ENCODE data around the gene MCRIP2. TPM values are rescaled to one million over a fixed set of nuclear protein-coding genes. Genes with fewer than 3 reads are reported as not detected.
"Not testable (repeated sequence)": the region's sequence is repeated elsewhere in the genome, so short reads cannot be mapped to it uniquely, and the experiment has no call there.

Gene MCRIP2
- polyA plus RNA-seq (ENCODE audit: insufficient read length): 17.6 TPM

DNA sequence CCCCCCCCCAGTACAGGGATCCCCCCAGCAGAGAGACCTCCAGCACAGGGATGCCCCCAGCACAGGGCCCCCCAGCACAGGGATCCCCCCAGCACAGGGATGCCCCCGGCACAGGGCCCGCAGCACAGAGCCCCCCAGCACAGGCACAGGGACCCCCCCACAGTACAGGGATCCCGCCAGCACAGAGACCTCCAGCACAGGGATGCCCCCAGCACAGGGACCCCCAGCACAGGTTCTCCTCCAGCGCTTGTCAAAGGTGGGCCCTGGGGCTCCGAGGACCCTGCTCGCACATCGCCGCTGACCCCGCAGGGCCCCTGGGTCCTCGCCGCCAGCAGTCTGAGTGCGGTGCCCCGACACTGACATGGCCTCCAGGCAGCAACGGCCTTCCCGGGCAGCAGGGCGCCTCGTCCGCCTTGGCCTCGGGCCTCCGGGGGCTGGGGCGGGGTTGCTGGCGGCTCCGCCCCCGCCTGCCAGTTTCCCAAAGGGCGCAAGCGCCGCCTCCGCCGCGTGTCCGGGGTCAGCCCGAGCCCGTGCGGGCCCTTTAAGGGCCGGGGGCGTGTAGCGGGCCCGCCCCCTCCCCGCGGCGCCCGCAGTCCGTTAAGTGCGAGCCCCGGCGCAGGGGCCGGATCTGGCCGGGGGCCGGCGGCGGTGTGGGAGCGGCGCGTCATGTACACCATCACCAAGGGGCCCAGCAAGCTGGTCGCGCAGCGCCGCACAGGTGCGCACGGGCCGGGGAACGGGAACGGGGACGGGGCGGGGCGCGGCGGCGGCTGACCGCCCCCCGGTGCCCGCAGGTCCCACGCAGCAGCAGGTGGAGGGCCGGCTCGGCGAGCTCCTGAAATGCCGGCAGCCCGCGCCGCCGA lies at the start of gene MCRIP2:
TSS of gene MCRIP2 (plus strand) at position 503 of the 863 bp plus-strand sequence. CDS start at position 667, 164 bp downstream.
- DNase-seq: peak; percentile 63

GRCh38 chr16:591892-592517 lies 49.6 kb upstream of the MCRIP2 start:
- no peak for DNase-seq

DNA sequence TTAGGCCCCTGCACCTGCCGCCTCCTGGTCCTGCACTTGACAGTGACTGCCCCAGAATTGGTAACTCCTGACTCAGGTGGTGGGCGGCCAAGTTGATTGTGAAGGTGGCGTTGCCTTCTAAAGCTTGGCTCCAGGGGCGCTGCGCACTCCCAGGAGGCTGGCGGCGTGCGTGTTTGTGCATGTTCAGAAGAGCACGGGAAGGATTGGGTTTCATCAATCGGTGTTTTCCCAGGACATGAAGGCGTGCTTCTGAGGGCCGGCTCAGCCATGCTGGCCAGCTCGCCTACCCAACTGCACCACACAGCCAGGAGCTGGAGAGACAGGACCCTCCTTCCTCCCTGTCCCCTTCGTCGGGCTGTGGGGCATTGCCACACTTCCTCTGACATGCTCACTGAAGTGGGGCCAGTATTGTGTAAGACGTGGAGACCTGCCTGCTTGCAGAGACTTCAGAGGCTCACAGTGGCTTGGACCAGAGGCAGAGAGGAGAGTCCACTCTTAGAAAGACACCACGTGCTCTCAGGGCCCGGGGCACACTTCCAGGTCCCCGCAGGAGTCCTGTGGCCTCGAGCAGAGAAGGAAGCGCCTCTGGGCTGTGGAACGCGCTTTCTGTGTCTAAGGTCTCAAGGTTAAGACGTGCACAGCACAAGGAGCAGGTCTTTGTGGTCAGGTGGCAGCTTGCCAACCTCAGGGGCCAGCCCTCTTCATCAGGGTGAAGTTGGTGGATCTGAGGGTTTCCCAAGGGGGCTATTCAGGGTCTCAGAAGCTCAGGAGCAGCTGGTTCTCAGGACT lies 48.9 kb upstream of the MCRIP2 start:
- no peak for DNase-seq

DNA sequence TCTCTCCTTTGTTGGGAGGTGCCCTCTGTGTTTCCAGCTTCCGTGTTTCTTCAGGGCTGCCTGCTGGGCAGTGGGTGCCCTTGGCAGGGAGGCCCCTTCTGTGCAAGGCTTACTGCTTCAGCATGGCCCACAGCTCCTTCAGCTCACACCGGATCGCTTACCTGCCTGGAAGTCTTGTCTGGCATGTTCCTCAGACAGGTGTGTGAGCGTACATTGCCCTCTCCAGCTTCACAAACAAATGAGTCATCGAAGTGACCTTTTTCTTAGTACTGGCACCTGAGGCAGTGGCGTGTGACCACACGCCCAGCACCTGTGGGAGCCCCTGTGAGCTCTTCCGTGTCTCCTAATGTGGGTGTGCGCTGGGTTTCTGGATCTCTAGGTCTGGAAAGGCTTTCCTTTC lies 48.2 kb upstream of the MCRIP2 start:
- no peak for DNase-seq

DNA sequence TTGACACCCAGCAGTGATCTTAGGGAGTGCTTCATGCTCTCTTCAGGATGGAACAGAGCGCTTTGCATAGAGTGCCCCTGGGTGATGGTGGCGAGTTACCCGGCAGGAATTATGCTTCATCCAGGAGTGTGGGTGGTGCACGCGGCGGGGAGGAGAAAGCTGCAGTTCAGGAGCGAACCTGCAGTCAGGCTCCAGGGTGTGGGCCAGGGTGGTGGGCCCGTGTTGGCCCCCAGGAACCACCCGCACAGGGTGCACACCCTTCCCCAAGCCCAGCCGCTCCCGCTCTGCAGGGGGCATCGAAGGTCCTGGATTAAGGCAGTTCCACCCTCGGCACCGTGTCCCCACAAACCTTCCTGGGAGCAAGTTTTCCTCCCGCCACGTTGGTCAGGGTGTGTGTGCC lies 47.8 kb upstream of the MCRIP2 start:
- DNase-seq: no peak

- DNase-seq: no peak
Observed at GRCh38 chr16:595094-595528, 46.5 kb upstream of the MCRIP2 start.

DNA sequence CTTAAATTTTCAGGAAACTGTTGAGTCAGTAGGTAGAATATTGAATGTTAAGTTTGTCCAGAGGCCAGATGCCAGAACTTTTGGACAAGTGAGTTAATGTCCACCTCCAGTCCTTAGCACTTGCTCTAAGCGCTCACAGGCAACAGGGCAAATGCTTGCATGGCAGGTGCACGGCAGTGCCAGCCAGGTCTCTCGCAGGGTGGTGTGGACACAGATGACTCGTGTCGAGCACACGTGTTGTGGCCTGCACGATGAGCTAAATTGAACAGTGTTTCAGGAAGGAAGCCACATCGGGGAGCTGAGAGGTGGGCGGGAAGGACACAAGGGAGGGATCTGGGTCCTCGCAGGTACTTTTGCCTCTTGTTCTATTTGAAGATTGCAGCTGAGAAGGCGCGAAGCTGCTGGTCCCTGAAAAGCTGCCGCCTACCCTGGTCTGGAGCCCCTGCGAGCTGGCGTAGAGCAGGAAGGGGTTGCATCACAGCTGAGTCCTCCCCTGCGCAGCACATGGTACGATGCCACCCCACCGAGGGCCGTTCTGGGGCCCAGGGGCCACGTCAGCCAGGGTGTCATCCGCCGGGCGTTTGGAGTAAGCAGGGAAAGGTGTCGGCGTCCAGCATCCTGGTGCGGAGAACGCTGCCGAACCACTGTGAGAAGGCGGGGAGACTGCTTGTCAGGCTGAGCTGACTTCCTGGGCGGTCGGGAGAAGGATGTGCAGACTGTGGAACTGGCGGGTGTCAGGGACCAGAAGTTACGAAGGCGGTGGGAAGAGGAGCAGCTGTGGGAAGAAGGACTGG lies 45.5 kb upstream of the MCRIP2 start:
- DNase-seq: no peak

GRCh38 chr16:596736-597060 lies 44.9 kb upstream of the MCRIP2 start:
- no peak for DNase-seq

DNA sequence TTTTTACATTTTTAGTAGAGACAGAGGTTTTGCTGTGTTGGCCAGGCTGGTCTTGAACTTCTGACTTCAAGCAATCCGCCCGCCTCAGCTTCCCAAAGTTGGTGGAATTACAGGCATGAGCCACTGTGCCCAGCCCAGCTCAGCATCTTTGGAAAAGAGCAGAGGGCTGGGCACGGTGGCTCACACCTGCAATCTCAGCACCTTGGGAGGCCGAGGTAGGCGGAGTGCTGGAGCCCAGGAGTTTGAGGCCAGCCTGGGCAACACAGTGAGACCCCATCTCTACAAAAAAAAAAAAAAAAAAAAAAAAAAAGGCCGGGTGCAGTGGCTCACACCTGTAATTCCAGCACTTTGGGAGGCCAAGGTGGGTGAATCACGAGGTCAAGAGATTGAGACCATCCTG lies 44.0 kb upstream of the MCRIP2 start:
- not testable (repeated sequence) for DNase-seq

GRCh38 chr16:598823-599739 lies 42.5 kb upstream of the MCRIP2 start:
- DNase-seq: no peak

DNA sequence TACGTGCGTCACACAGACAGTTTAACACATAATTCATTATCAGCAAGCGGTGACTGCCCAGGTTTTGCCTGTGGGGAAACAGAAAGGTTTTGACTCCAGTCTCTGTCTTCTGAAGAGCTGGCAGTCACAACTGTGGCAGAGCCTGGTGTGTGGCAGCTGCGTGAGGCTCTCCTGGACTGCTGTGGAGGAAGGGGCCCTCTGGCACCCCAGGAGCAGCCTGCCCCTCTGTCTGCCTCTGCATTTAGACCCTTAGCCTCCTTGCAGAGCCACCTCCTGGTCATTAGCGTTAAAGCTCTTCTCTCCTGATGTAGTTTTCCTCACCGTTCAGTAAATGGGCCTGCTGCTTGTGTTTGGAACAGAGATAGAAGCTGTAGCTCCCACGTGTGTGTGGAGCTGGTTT lies 40.8 kb upstream of the MCRIP2 start:
- DNase-seq: no peak

GRCh38 chr16:603933-604332 lies 37.7 kb upstream of the MCRIP2 start:
- no peak for DNase-seq

DNA sequence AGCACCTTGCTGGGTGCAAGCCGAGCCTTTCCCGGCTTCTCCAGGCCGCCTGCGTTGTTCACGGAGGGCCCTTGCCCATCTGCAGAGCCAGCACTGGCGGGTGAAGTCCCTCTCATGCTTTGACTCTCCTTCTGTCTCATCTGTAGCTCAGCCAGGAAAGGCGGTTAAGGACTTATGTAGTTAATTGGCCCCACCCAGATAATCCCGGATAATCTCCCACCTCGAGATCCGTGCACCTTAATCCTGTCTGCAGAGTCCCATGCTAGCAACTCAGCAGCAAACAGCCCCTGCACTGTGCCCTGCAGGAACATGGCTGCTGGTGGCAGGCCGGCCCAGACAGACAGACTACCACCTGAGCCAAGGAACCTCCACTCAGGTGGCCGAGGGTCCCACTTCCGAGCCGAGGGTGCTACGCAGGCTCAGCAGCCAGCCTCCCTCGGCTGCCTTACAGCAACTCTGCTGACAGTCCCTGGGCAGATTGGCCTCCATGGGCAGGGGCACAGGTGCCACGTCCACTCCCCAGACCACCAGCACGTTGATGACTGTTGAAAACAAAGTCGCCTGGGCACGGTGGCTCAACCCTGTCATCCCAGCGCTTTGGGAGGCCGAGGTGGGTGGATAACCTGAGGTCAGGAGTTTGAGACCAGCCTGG lies 34.8 kb upstream of the MCRIP2 start:
- no peak for DNase-seq

- no peak for DNase-seq
Observed at GRCh38 chr16:608019-608418, 33.6 kb upstream of the MCRIP2 start.

GRCh38 chr16:609316-609715 lies 32.3 kb upstream of the MCRIP2 start:
- DNase-seq: no peak

DNA sequence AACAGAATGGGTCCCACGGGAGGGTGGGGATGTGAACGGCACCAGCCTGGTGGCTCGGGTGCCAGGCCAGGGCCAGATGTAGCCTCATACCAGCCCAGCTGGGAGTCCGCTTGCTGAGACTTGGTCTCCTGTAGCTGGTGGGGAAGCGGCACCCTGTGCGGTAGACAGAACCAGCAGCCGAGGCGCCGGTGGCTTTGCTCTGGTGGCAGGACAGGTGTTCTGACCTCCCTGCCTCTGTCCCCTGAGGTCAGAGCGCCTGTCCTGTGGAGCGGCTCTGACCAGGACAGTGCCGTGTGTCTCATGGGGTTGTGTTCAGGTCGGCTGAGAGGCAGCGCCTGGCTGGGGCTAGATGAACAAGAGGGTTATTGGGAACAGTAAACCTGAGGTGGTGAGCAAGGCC lies 31.6 kb upstream of the MCRIP2 start:
- DNase-seq: no peak

DNA sequence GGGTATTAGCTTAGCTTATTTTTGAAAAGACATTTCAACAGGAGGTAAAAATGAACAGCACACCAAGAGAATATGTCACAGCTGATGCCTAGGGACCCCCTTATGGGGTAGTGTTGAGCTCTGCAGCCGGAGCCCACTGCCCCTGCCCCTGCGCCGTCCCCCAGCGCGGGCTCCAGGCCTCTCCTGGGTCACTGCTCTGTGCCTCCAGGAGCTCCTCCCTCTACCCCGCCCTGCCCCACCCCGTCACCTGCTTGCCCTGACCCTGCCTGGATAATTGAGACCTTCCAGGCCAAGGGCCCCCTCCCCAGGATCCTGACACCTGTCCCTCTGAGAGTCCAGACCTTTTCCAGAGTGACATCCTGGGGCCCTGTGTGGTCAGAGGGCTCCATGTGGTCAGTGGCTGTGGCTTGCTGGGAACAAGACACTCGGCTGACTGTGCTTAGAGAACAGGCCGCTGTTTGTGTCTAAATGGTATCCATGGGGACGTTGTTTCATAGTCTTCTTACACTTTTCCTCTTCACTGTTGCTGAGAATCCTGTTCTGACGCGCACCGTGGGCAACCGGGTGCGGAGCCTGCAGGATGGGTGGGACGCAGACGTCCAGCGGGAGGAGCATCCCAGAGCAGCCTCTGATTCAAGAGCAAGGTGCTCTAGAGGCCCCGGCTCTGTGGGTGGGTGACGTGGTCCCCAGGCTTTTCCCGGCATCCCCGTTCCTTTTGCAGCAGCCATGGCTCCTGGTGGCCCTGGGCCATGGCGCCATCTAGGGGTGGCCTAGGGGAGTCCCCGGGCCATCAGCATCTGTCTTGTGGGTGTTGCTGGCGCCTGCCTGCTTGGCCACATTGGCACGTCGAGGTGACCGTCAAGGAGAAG lies 30.9 kb upstream of the MCRIP2 start:
- DNase-seq: no peak

GRCh38 chr16:615122-615521 lies 26.5 kb upstream of the MCRIP2 start:
- no peak for DNase-seq

- DNase-seq: no peak
Observed at GRCh38 chr16:616733-617586, 24.7 kb upstream of the MCRIP2 start.
